Loucy (cell line): ENCODE results near the gene FBLIM1.

Source experiments
- H2AFZ ChIP-seq: fragments of 200-600 bp; sonication (generic); 2 replicates; pipeline ENCODE4 v1.6.0; 2016; ENCODE audit warnings: antibody characterized with exemption, mild to moderate bottlenecking, low read length, moderate library complexity
- H3F3A ChIP-seq: fragments of 200-600 bp; 2 replicates; pipeline ENCODE4 v1.6.0; 2016; ENCODE audit warnings: antibody characterized with exemption, low read depth, mild to moderate bottlenecking
- H3K27me3 ChIP-seq: fragments of 200-600 bp; sonication (generic); 2 replicates; pipeline ENCODE4 v1.6.1; 2014; ENCODE audit warnings: low read length, mild to moderate bottlenecking; ENCODE audit not compliant: insufficient read depth, poor library complexity, severe bottlenecking
- H3K36me3 ChIP-seq: fragments of 200-600 bp; sonication (generic); 2 replicates; pipeline ENCODE4 v1.6.1; 2016; ENCODE audit warnings: low read length; ENCODE audit not compliant: insufficient read depth
- H3K4me1 ChIP-seq: fragments of 200-600 bp; sonication (generic); 2 replicates; pipeline ENCODE4 v1.5.1; 2014; ENCODE audit warnings: low read length, mild to moderate bottlenecking; ENCODE audit not compliant: insufficient read depth, poor library complexity, severe bottlenecking
- H3K4me2 ChIP-seq: fragments of 200-600 bp; sonication (generic); 2 replicates; pipeline ENCODE4 v1.6.0; 2014; ENCODE audit warnings: antibody characterized with exemption, low read length, low read depth, mild to moderate bottlenecking; ENCODE audit not compliant: poor library complexity, severe bottlenecking
- H3K4me3 ChIP-seq: fragments of 200-600 bp; sonication (generic); 2 replicates; pipeline ENCODE4 v1.5.1; 2014; ENCODE audit warnings: low read length, mild to moderate bottlenecking, mixed read lengths; ENCODE audit not compliant: poor library complexity, severe bottlenecking
- H3K79me2 ChIP-seq: fragments of 200-600 bp; sonication (generic); 2 replicates; pipeline ENCODE4 v1.6.1; 2014; ENCODE audit warnings: low read length; ENCODE audit not compliant: insufficient read depth
- H3K9ac ChIP-seq: fragments of 200-600 bp; sonication (generic); 2 replicates; pipeline ENCODE4 v1.6.0; 2014; ENCODE audit warnings: mild to moderate bottlenecking, low read depth, low read length, moderate library complexity; ENCODE audit not compliant: poor library complexity, severe bottlenecking
- H3K9me2 ChIP-seq: fragments of 200-600 bp; sonication (generic); replicated peaks from 2 replicates; pipeline ENCODE4 v1.6.1; 2016; ENCODE audit warnings: low read depth, low read length, mixed read lengths
- H3K9me3 ChIP-seq: fragments of 200-600 bp; sonication (generic); 2 replicates; pipeline ENCODE4 v1.6.1; 2014; ENCODE audit warnings: mild to moderate bottlenecking, antibody characterized with exemption, low read length, low read depth; ENCODE audit not compliant: insufficient read depth
- H4K20me1 ChIP-seq: fragments of 200-600 bp; sonication (generic); 2 replicates; pipeline ENCODE4 v1.6.0; 2014; ENCODE audit warnings: antibody characterized with exemption, low read length, mild to moderate bottlenecking; ENCODE audit not compliant: insufficient read depth, poor library complexity, severe bottlenecking
- EZH2phosphoT487 ChIP-seq: fragments of 200-600 bp; IDR thresholded peaks from 2 replicates; pipeline ENCODE4 v1.6.1; 2018; ENCODE audit warnings: antibody characterized with exemption, mild to moderate bottlenecking, moderate library complexity, borderline replicate concordance
- TF ChIP-seq, protein P1 (sequence below): fragments of 200-600 bp; sonication (generic); conservative IDR thresholded peaks from 2 replicates; pipeline ENCODE4 v1.5.1; 2014; ENCODE audit warnings: mild to moderate bottlenecking, antibody characterized with exemption, low read length

Gene FBLIM1

DNA sequence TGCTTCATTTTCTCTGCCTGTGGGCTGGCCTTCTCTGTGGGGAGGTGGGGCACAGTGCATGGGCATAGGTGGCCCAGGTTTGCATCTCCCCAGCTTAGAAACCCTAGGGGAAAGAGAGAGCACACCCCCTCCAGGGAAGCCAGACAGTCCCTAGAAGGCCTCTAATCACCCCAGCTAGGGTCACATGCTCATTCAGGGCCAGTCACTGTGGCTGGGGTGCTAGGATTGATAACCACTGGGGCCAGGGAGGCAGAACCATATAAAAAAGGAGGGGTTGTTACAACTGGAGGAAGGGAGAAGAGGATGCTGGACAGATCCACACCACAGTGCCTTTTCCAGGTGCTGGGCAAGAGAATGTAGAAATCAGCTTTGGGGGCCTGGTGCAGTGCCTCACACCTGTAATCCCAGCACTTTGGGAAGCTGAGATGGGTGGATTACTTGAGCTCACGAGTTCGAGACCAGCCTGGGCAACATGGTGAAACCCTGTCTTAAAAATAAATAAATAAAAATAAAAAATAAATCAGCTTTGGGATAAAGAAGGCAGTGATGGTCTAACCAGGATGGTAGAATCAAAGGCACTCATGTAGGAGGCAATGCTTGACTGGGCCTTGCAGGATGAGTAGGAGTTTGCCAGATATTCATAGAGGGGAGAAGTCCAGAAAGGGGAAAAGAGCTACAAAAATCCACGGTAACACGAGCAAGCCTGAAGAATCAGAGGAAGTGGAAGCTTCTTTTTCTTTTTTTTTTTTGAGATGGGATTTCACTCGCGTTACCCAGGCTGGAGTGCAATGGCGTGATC lies 19.5 kb downstream of the FBLIM1 start:
- Histone ChIP-seq H3K79me2 (no peaks in the 10 kb centered on the region), H2AFZ (no peak overlapping the region), H3K9me3 (no peaks in the 10 kb centered on the region), H3K9ac (no peak overlapping the region), H3K4me2 (no peak overlapping the region), H3K27me3 (no peaks in the 10 kb centered on the region), H4K20me1 (no peaks in the 10 kb centered on the region), H3K4me1 (no peaks in the 10 kb centered on the region), H3K9me2 (no peaks in the 10 kb centered on the region), H3F3A (no peaks in the 10 kb centered on the region), H3K4me3 (no peak overlapping the region), H3K36me3 (no peaks in the 10 kb centered on the region)
- TF ChIP-seq, protein P1, sequence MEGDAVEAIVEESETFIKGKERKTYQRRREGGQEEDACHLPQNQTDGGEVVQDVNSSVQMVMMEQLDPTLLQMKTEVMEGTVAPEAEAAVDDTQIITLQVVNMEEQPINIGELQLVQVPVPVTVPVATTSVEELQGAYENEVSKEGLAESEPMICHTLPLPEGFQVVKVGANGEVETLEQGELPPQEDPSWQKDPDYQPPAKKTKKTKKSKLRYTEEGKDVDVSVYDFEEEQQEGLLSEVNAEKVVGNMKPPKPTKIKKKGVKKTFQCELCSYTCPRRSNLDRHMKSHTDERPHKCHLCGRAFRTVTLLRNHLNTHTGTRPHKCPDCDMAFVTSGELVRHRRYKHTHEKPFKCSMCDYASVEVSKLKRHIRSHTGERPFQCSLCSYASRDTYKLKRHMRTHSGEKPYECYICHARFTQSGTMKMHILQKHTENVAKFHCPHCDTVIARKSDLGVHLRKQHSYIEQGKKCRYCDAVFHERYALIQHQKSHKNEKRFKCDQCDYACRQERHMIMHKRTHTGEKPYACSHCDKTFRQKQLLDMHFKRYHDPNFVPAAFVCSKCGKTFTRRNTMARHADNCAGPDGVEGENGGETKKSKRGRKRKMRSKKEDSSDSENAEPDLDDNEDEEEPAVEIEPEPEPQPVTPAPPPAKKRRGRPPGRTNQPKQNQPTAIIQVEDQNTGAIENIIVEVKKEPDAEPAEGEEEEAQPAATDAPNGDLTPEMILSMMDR = no peak
- TF ChIP-seq EZH2phosphoT487 = no peak

DNA sequence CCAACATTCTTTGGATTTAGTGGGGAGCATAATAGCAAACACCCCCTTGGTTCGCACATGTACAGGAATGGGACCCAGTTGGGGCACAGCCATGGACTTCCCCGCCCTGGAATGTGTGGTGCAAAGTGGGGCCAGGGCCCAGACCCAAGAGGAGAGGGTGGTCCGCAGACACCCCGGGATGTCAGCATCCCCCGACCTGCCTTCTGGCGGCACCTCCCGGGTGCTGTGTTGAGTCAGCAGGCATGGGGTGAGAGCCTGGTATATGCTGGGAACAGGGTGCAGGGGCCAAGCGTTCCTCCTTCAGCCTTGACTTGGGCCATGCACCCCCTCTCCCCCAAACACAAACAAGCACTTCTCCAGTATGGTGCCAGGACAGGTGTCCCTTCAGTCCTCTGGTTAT lies 27.1 kb downstream of the FBLIM1 start:
- Histone ChIP-seq H3F3A (no peaks in the 10 kb centered on the region), H3K27me3 (no peaks in the 10 kb centered on the region), H4K20me1 (no peaks in the 10 kb centered on the region), H3K79me2 (no peaks in the 10 kb centered on the region), H3K9me2 (no peaks in the 10 kb centered on the region), H2AFZ (no peak overlapping the region), H3K9ac (no peak overlapping the region), H3K9me3 (no peaks in the 10 kb centered on the region), H3K4me2 (no peak overlapping the region), H3K4me1 (no peaks in the 10 kb centered on the region), H3K4me3 (no peak overlapping the region), H3K36me3 (no peaks in the 10 kb centered on the region)
- TF ChIP-seq, protein P1 = no peak
- no peak for TF ChIP-seq EZH2phosphoT487

DNA sequence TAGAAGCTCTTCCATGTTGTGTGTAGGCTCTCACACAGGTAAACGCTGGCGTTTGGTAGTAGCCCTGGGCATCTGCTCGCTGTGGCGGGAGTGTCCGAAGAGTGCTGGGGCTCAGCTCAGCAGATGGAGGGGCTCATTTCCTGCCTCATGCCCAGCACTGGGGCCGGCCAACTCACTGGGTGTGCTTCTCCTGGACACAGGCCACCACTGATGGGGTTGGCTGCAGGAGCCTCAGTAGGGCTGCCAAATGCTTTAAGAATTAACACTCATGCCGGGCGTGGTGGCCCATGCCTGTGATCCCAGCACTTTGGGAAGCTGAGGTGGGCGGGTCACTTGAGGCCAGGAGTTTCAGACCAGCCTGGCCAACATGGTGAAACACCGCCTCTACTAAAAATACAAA lies 28.0 kb downstream of the FBLIM1 start:
- H2AFZ ChIP-seq = no peak overlapping the region
- no peaks in the 10 kb centered on the region for H3K9me3 ChIP-seq
- no peaks in the 10 kb centered on the region for H3K9me2 ChIP-seq
- TF ChIP-seq, protein P1 = no peak
- no peak for TF ChIP-seq EZH2phosphoT487
- no peak overlapping the region for H3K4me3 ChIP-seq
- H4K20me1 ChIP-seq = no peaks in the 10 kb centered on the region
- H3K9ac ChIP-seq = no peak overlapping the region
- no peaks in the 10 kb centered on the region for H3K27me3 ChIP-seq
- no peak overlapping the region for H3K4me2 ChIP-seq
- H3K79me2 ChIP-seq = no peaks in the 10 kb centered on the region
- no peaks in the 10 kb centered on the region for H3K36me3 ChIP-seq
- H3K4me1 ChIP-seq = no peaks in the 10 kb centered on the region
- no peaks in the 10 kb centered on the region for H3F3A ChIP-seq
